ENCODE results near the gene CTXN1.
"Not testable (repeated sequence)": the region's sequence is repeated elsewhere in the genome, so short reads cannot be mapped to it uniquely, and the experiment has no call there.

Gene CTXN1

DNA sequence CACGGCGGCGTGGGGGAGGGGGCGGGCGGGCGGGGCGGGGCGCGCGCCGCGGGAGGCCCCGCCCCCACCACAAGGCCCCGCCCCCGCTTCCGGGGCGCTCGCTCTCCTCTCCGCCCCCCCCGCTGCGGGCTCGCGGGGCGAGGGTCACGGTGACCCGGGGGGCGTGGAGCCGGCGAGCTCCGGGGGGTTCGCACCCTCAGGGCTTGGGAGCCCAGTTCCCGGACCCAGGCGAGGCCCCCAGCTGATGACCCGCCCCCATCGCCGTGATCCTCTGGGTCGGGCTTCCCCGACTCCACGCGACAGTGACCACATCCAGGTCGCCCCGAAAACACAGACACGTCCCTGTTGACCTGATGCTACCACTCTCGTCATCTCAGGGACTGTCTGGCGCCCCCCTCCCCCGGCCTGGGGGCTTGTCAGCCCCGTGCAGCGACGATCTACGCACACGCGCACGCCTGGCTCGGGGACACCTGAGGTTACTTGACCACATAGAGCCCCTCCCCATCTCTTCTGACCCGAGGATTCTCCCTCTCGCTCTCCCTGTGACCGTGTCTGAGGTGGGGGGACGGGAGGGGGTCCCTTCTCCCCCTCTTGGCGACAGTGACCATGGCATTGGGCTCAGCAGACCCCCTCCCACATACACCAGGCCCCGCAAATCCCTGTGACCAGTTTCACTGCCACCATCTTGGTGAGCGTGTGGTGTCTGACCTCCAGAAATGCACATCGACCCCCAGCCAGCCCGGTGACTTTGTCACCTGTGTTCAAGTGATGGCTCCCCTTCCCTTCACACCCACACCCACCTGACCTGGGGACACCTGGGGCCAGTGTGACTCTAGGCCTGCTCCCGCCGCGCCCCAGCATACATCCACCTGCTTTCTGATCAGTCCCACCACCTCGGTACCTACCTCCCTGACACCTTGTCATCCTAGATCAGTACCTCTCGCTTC is 21.6 kb downstream of the CTXN1 start:
- DNase-seq = peak in 7 of 56 donors; percentile 49 to 83 (median 62)

DNA sequence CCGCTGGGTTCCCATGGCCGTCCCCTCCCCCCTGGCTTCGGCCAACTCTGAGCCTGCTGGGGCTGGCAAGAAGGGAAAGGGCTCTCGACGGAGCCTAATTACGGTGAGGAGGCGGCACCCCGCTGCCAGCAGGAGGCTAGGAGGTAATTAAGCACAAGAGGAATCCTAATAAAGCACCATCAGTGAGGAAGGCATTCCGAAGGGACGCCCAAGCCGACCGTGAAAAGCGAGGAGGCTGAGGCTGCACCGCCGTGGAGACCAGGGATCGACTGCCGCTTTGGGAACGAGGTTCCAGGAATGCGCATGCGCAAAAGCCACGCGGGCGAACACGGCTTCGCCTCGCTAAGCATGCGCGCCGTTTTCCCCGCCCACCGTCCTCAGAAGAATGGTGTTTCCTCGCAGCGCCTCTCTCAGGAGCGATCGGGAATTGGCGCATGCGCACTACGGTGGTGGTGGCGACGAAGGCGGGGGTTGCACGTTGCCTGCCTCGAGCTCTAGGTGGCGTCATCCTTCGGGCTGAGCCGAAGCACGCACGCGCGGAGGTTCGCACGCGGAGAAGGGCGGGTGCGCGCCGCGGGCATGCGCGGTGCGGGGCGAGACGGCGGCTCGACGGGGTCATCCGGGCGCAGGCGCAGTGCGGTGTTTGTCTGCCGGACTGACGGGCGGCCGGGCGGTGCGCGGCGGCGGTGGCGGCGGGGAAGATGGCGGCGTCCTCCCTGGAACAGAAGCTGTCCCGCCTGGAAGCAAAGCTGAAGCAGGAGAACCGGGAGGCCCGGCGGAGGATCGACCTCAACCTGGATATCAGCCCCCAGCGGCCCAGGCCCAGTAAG is 22.5 kb downstream of the CTXN1 start, which contains the start of gene MAP2K7:
Gene MAP2K7 (plus strand): TSS at position 634 of the 830 bp plus-strand sequence. CDS start 68 bp downstream, at position 702.
- peak; percentile 76 to 100 (median 99) for DNase-seq

DNA sequence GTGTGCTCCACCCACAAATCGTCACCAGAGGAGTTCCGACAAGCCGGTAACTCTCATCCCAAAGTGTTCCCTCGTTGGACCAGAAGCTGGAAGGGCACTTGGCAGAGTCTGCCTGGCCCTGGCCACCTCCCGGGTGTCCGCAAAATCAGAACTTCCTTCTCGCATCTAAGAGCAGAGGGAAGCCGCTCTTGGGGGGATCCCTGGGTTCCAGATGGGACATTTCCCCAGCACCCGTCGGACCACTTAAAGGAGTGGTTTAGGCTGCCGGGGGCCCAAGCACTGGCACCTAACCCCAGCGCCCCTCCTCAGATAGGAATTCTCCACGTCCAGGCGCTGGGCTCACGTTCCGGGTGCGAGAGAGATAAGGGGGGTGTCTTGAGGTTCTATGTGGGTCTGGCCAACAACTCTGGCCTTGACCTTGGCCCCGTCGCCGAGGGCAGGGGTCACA is 23.1 kb downstream of the CTXN1 start:
- DNase-seq = no peak

DNA sequence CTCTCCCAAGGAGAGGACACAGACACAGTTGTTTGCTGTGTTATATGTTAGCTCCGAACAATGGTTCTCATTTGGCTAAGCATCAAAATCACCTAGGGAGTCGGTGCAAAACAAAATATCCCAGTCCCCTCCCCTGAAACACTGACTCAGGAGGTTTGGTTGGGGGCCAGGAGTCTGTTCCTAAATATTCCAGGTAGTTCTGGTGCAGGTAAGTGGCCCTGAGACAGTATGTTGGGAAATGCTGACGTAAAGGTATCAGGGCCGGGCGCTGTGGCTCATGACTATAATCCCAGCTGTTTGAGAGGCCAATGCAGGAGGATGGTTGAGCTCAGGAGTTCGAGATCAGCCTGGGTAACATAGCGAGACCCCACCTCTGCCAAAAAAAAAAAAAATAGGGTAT is 24.6 kb downstream of the CTXN1 start:
- DNase-seq = no peak

DNA sequence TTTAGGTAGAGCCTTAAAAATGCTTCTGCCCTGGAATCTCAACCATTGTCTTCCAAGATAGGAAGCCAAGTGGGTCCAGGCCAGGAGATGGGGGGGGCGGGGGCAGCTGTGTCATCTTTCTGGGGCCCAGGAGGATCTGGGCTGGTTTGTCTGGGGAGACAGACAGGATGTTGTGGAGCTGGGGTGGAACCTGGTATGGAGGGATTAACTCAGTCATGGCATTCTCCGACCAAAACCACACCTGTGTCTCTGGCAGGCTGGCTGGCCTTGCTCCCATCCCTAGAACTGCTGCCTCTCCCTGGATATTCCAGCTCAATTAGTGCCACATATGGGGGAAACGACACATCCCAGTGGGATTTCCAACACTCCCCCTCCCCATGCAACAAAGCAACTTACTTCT is 25.0 kb downstream of the CTXN1 start:
- no peak for DNase-seq

DNA sequence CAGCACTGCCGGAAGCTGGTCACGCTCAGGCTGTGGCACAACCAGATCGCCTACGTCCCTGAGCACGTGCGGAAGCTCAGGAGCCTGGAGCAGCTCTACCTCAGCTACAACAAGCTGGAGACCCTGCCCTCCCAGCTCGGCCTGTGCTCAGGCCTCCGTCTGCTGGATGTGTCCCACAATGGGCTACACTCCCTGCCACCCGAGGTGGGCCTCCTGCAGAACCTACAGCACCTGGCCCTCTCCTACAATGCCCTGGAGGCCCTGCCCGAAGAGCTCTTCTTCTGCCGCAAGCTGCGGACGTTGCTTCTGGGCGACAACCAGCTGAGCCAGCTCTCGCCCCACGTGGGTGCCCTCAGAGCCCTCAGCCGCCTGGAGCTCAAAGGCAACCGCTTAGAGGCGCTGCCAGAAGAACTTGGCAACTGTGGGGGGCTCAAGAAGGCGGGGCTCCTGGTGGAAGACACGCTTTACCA is 25.5 kb downstream of the CTXN1 start:
- no peak for DNase-seq

DNA sequence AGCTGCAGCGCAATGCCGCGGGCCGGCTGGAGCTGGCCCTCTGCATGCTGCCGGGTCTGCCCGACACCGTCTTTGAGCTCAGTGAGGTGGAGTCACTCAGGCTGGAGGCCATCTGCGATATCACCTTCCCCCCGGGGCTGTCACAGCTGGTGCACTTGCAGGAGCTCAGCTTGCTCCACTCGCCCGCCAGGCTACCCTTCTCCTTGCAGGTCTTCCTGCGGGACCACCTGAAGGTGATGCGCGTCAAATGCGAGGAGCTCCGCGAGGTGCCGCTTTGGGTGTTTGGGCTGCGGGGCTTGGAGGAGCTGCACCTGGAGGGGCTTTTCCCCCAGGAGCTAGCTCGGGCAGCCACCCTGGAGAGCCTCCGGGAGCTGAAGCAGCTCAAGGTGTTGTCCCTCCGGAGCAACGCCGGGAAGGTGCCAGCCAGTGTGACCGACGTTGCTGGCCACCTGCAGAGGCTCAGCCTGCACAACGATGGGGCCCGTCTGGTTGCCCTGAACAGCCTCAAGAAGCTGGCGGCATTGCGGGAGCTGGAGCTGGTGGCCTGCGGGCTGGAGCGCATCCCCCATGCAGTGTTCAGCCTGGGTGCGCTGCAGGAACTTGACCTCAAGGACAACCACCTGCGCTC is 26.1 kb downstream of the CTXN1 start:
- DNase-seq = no peak

DNA sequence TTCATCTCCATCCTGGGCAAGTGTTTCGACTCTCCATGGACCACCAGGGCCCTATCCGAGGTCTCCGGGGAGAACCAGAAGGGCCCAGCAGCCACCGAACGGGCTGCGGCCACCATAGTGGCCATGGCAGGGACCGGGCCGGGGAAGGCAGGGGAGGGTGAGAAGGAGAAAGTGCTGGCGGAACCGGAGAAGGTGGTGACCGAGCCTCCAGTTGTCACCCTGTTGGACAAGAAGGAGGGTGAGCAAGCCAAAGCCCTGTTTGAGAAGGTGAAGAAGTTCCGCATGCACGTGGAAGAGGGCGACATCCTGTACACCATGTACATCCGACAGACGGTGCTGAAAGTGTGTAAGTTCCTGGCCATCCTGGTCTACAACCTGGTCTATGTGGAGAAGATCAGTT is 27.0 kb downstream of the CTXN1 start:
- DNase-seq = no peak

DNA sequence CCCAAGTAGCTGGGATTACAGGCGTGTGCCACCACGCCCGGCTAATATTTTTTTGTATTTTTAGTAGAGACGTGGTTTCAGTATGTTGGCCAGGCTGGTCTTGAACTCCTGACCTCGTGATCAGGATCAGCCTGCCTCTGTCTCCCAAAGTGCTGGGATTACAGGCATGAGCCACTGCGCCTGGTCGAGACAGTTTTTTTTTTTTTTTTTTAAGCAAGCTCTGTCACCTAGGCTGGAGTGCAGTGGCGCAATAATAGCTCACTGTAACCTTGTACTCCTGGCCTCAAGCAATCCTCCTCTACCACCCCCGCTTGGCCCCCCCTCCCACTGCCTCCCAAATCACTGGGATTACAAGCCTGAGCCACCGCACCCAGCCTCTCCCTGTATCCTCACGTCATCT is 28.6 kb downstream of the CTXN1 start:
- no peak for DNase-seq

DNA sequence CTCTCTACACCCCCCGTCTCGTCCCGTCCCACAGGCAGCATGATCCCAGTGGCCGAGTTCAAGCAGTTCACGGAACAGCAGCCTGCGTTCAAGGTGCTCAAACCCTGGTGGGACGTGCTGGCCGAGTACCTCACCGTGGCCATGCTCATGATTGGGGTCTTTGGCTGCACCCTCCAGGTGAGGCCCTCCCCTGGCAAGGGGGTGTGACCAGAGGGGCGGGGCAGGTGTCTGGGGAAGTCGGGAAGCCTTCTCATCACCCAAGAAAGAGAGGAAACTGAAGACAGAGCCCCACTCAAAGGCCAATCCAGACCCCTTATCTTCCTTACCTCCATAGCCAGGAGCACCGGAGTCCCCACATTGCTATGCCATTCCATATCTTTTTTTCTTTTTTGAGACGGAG is 30.4 kb downstream of the CTXN1 start:
- DNase-seq = no peak

DNA sequence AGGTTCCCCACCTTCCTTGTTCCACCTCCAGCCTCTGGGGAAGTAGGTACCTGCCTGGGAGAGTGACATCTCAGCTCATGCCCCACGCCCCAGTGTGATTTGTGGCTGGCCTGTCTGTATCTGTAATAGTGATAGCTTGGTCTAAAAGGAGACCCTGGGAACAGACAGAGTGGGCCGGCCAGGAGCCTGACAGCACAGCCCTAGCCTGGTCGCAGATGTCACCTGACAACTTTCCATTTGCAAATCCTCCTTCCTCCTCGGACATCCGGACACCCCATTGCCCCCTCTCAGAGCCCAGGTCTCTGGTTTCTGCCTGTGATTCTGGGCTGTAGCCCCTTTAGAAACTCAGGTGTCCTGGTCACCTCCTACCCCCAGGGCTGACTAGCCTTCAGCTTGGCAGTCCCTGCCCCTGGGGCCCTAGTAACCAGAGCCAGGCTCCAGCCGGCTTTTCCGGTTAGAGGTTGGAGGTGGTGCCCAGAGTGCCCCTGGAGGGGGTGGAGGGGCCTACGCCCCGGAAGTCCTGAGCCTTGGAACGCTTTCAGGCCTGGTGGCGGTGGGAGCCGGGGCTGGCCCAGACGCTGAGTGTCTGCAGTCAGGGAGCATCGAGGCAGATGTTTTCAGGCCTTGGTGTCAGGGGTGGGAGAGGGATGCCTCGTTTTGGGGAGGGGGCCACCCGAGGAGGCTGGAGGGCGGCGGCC is 31.2 kb downstream of the CTXN1 start:
- DNase-seq = no peak

DNA sequence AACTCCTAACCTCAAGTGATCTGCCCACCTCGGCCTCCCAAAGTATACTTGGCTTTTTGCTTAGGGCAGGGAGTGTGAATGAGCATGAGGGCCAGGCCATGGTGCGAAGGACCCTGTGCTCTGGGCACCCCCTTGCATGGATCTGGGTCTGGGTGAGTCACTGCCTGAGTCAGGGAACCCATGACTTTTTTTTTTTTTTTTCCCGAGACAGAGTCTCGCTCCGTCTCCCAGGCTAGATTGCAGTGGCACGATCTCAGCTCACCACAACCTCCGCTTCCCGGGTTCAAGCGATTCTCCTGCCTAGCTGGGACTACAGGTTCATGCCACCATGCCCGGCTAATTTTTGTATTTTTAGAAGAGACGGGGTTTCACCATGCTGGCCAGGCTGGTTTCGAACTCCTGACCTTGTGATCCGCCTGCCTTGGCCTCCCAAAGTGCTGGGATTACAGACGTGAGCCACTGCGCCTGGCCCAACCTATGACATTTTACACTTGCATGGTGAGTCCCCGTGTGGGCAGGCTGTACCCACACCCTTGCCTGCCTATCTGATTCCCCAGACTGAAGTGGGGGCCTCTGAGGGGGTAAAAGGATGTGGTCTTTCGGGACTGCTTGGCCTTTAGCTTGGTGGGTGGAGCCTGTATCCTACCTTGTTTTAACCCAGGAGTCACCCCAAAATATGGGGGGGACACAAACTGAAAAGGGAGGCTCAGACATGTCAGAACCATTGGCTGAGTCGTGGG is 32.4 kb downstream of the CTXN1 start:
- DNase-seq = not testable (repeated sequence)

DNA sequence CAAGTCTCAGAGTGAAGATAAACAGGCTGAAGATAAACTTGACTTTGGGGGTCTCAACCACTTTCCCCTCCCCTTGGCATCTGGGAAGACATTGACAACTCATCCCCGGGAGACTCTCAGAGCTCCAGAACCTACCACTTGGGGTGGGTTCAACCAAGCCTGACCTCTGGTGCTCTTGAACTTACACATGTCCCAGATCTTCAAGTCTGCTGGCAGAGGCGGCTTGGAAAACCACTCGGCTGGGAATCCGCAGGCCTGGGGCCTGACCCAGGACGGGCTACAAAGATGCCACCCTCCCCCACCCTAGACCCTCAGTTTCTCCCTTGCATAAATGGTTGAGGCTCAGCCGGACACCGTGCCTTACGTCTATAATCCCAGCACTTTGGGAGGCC is 37.1 kb downstream of the CTXN1 start:
- no peak for DNase-seq

DNA sequence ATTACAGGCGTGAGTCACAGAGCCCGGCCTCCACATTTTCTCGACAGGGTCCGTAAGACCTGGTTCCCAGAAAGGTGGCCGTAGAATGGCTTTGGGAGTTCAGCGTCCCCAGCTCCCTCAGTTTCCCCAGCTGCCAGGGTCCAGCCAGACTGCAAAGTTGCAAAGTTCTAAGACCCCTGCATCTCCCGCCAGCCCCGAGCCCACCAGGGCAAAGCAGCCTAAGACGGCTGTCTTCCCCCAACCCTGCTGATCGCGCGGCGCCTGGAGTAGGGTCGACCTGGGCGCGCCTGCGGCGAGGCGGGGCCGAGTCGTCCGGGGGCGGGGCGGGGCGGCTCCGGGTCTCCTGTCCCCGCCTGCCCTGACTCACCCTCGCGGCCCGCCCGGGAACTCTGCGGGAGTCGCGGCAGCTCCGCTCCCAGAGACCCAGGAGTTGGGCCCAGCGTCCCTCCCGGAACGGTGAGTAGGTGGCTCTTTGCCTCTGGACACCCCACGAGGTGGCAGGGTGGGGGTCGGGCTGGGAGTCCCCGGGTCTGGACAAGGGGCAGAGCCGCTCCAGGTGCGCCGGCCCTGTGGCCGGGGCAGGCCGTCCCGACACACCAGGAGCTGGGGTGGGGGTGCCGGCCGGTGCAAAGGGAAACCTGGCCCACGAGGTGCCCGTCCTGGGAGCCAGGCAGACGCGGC is 37.6 kb downstream of the CTXN1 start, which contains the start of gene LRRC8E:
Gene LRRC8E (plus strand): TSS at position 366 of the 681 bp plus-strand sequence. CDS start 7,094 bp downstream, outside the sequence.
- DNase-seq = no peak

DNA sequence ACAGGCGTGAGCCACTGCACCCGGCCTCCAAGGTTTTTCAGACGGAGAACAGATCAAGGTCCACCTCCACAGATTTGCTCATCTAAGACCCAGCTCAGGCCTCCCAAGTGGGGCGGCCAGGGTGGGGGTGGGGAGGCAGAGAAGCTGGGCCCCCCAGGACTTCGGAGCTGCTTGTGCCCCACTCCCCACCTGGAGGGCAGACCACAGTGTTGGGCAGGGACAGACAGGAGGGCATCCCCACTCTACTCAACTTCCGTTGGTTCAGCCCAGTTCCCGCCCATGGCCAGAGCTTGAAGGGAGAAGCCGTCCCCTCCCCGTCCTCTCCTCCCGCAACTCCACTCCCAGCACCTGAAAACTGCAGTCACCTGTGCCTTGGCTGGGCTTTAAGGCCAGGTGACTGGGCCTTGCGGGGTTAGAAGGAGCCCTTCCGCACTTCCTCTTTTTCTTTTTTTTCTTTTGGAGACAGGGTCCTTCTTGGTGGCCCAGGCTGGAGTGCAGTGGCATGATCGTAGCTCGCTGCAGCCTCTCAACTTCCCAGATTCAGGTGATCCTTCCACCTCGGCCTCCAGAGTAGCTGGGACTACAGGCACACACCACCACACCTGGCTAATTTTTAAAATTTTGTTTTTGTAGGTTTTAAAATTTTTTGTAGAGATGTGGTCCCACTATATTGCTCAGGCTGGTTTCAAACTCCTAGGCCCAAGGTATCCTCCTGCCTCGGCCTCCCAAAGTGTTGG is 38.4 kb downstream of the CTXN1 start:
- DNase-seq = no peak

DNA sequence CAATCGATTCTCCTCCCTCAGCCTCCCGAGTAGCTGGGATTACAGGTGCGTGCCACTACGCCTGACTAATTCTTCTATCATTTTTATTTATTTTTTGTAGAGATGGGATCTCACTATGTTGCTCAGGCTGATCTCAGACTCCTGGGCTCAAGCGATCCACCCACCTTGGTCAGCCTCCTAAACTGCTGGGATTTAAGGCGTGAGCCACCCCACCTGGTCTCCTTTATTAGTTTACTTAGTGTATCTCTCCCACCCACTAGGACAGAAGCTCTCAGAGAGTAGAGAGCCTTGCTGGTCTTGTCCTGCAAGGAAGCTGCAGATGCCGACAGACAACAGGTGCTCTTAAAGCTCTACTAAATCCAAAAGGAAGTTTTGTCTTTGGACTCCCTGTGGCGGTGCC is 40.1 kb downstream of the CTXN1 start:
- no peak for DNase-seq

DNA sequence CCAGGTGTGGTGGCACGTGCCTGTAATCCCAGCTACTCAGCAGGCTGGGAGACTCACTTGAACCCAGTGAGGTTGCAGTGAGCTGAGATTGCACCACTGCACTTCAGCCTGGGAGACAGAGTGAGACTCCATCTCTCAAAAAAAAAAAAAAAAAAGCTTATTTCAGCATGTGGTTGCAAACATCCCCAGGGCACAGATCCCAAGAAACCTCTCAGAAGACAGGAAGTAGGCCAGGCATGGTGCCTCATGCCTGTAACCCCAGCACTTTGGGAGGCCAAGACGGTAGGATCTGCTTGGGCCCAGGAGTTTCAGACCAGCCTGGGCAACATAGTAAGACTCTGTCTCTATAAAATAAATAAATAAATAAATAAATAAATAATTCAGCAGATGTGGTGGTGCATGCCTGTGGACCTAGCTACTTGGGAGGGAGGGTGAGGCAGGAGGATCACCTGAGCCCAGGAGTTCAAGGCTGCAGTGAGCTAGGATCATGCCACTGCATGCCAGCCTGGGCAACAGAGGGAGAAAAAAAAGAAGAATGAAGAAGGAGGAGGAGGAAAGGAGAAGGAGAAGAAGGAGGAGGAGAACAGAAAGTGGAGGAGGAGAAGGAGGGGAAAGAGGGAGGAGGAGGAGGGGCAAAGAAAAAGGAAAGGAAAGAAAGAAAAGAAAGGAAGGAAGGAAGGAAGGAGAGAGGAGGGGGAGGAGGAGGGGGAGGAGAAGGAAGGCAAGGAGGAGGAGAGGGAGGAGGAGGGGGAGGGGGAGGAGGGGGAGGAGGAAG is 42.0 kb downstream of the CTXN1 start:
- no peak for DNase-seq

DNA sequence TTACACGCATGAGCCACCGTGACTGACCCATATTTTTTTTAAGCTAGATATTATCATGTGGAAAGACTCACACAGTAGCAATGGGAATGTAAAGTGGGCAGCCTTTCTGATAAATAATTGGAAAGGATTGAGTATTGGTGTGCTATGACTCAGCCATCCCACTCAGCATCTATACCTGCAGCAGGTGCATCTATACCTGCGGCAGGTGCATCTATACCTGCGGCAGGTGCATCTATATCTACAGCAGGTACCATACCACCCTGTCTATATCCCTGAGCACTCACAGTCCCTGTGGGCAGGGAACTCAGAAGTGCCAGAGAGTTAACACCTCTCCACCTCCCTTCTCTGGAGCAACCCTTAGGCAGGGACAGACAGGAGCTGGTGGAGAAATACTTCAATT is 42.8 kb downstream of the CTXN1 start:
- DNase-seq = no peak

Measured in nucleus accumbens (tissue), 56 donors.